Activated CD8-positive, alpha-beta T cell treated with anti-CD3 and anti-CD28 coated beads, Interleukin-2, amount 10 ng/mL, durations not matched to agents 7 days and 5 days (primary cell): Measurements from ENCODE around the gene IGFN1. TPM values are rescaled to one million over a fixed set of nuclear protein-coding genes. Genes with fewer than 3 reads are reported as not detected.
"Not testable (repeated sequence)": the region's sequence is repeated elsewhere in the genome, so short reads cannot be mapped to it uniquely, and the experiment has no call there.

Source experiments
- ATAC-seq: fragments of 150-1000 bp; cut with Tn5 transposase; one replicate; pipeline ENCODE4 v1.10.0; 2021; ENCODE audit warnings: moderate library complexity
- CTCF ChIA-PET: fragments of 350-600 bp; sonication (Branson Sonifier 250); formaldehyde crosslinking; loops from one replicate; lab custom pipeline; 2021; ENCODE audit warnings: antibody characterized with exemption; lab: Charles Lee
- POLR2A ChIA-PET: fragments of 350-600 bp; sonication (Branson Sonifier 250); formaldehyde crosslinking; loops from one replicate; lab custom pipeline; 2021; ENCODE audit warnings: antibody characterized with exemption; lab: Charles Lee
- DNase-seq: peaks from one replicate; pipeline ENCODE4 v3.0.0-alpha.2; 2020
- H3K27ac Mint-ChIP-seq: one replicate; pipeline ENCODE4 v1.8.0; 2021; ENCODE audit warnings: mild to moderate bottlenecking, mixed read lengths
- H3K27me3 Mint-ChIP-seq: one replicate; pipeline ENCODE4 v1.8.0; 2021; ENCODE audit warnings: low read depth, mixed read lengths
- H3K36me3 Mint-ChIP-seq: one replicate; pipeline ENCODE4 v1.8.0; 2021; ENCODE audit warnings: low read depth, mixed read lengths
- H3K4me1 Mint-ChIP-seq: one replicate; pipeline ENCODE4 v1.8.0; 2021; ENCODE audit warnings: low read depth, mixed read lengths
- H3K4me3 Mint-ChIP-seq: one replicate; pipeline ENCODE4 v1.8.0; 2021; ENCODE audit warnings: mild to moderate bottlenecking, mixed read lengths
- H3K9me3 Mint-ChIP-seq: one replicate; pipeline ENCODE4 v1.8.0; 2022; ENCODE audit warnings: mixed read lengths; ENCODE audit not compliant: insufficient read depth
- total RNA-seq, 2 experiments: library from RNA; stranded (reverse); gene quantifications; one replicate each; pipeline ENCODE4 v1.2.3, GENCODE V29; 2021

Gene IGFN1
- total RNA-seq, 2 experiments from 2014 or later: not detected

- H3K27ac Mint-ChIP-seq: no peak overlapping the region
- no peaks in the 10 kb centered on the region for H3K36me3 Mint-ChIP-seq
- no peak overlapping the region for H3K4me3 Mint-ChIP-seq
- ATAC-seq: no peak
- no peaks in the 10 kb centered on the region for H3K4me1 Mint-ChIP-seq
- ChIA-PET CTCF (interaction anchor here (0.6 to 1.6 kb wide), 4 partner anchors 32 to 454 kb away, joined by 3 to 4 read pairs (median 4); no protein-coding TSS in a partner anchor), POLR2A (no interaction called here)
- no peaks in the 10 kb centered on the region for H3K9me3 Mint-ChIP-seq
- peak; percentile 5 for DNase-seq
- peaks cover 3% of the 10 kb centered on the region for H3K27me3 Mint-ChIP-seq
Measured at GRCh38 chr1:201222125-201222524, 31.5 kb downstream of the IGFN1 start.

GRCh38 chr1:201223852-201224665, 33.4 kb downstream of the IGFN1 start:
- Mint-ChIP-seq H3K36me3 (no peaks in the 10 kb centered on the region), H3K27me3 (peaks cover 3% of the 10 kb centered on the region), H3K4me1 (no peaks in the 10 kb centered on the region), H3K4me3 (no peak overlapping the region), H3K9me3 (no peaks in the 10 kb centered on the region), H3K27ac (peak overlapping the region; percentile 8)
- ChIA-PET POLR2A (no interaction called here), CTCF (interaction anchor here (0.6 to 1.1 kb wide), 3 partner anchors 32 to 74 kb away, joined by 3 to 5 read pairs (median 4); no protein-coding TSS in a partner anchor)
- DNase-seq: peak; percentile 10
- ATAC-seq: no peak

GRCh38 chr1:201224666-201225370, 34.2 kb downstream of the IGFN1 start:
- ChIA-PET POLR2A (no interaction called here), CTCF (interaction anchor here (0.6 kb wide), 1 partner anchor 42 kb away, joined by 5 read pairs; no protein-coding TSS in a partner anchor)
- H3K4me1 Mint-ChIP-seq: no peaks in the 10 kb centered on the region
- no peak overlapping the region for H3K4me3 Mint-ChIP-seq
- H3K27ac Mint-ChIP-seq: no peak overlapping the region
- DNase-seq: peak; percentile 15
- no peak for ATAC-seq
- peaks cover 3% of the 10 kb centered on the region for H3K27me3 Mint-ChIP-seq
- no peaks in the 10 kb centered on the region for H3K36me3 Mint-ChIP-seq
- H3K9me3 Mint-ChIP-seq: no peaks in the 10 kb centered on the region

GRCh38 chr1:201226178-201226514, 35.5 kb downstream of the IGFN1 start:
- DNase-seq (no peak), ATAC-seq (no peak)
- Mint-ChIP-seq H3K4me3 (no peak overlapping the region), H3K36me3 (no peaks in the 10 kb centered on the region), H3K9me3 (no peaks in the 10 kb centered on the region), H3K4me1 (no peaks in the 10 kb centered on the region), H3K27ac (no peak overlapping the region), H3K27me3 (peaks cover 7% of the 10 kb centered on the region)
- CTCF ChIA-PET: no interaction called here
- POLR2A ChIA-PET: no interaction called here

GRCh38 chr1:201226859-201227488, 36.4 kb downstream of the IGFN1 start:
- no peaks in the 10 kb centered on the region for H3K4me1 Mint-ChIP-seq
- no peaks in the 10 kb centered on the region for H3K9me3 Mint-ChIP-seq
- no peaks in the 10 kb centered on the region for H3K36me3 Mint-ChIP-seq
- DNase-seq (peak; percentile 6), ATAC-seq (no peak)
- H3K27ac Mint-ChIP-seq: no peak overlapping the region
- POLR2A ChIA-PET: no interaction called here
- H3K4me3 Mint-ChIP-seq: no peak overlapping the region
- CTCF ChIA-PET: interaction anchor here (1.3 kb wide), 1 partner anchor 77 kb away, joined by 4 read pairs; no protein-coding TSS in a partner anchor
- H3K27me3 Mint-ChIP-seq: peaks cover 10% of the 10 kb centered on the region

- DNase-seq: peak; percentile 9
- POLR2A ChIA-PET: no interaction called here
- CTCF ChIA-PET: interaction anchor here (1.3 kb wide), 1 partner anchor 79 kb away, joined by 4 read pairs; no protein-coding TSS in a partner anchor
Measured at GRCh38 chr1:201228011-201228983, 37.7 kb downstream of the IGFN1 start.

GRCh38 chr1:201229095-201229494, 38.5 kb downstream of the IGFN1 start:
- POLR2A ChIA-PET: no interaction called here
- H3K4me1 Mint-ChIP-seq: no peaks in the 10 kb centered on the region
- no peak overlapping the region for H3K27ac Mint-ChIP-seq
- H3K9me3 Mint-ChIP-seq: no peaks in the 10 kb centered on the region
- ATAC-seq (no peak), DNase-seq (no peak)
- H3K27me3 Mint-ChIP-seq: peaks cover 21% of the 10 kb centered on the region
- H3K4me3 Mint-ChIP-seq: no peak overlapping the region
- H3K36me3 Mint-ChIP-seq: no peaks in the 10 kb centered on the region
- CTCF ChIA-PET: no interaction called here

More at GRCh38 chr1:201228011-201228983, 37.7 kb downstream of the IGFN1 start:
- no peak for ATAC-seq
- Mint-ChIP-seq H3K4me3 (no peak overlapping the region), H3K4me1 (no peaks in the 10 kb centered on the region), H3K9me3 (no peaks in the 10 kb centered on the region), H3K36me3 (no peaks in the 10 kb centered on the region), H3K27ac (no peak overlapping the region), H3K27me3 (peaks cover 18% of the 10 kb centered on the region)

GRCh38 chr1:201229771-201230635, 39.4 kb downstream of the IGFN1 start:
- Mint-ChIP-seq H3K27ac (no peak overlapping the region), H3K9me3 (no peaks in the 10 kb centered on the region), H3K4me1 (no peaks in the 10 kb centered on the region), H3K36me3 (no peaks in the 10 kb centered on the region), H3K4me3 (no peak overlapping the region), H3K27me3 (peaks cover 18% of the 10 kb centered on the region)
- DNase-seq (no peak), ATAC-seq (no peak)
- ChIA-PET POLR2A (no interaction called here), CTCF (no interaction called here)

GRCh38 chr1:201230676-201231075, 40.1 kb downstream of the IGFN1 start:
- ATAC-seq: no peak
- POLR2A ChIA-PET: no interaction called here

GRCh38 chr1:201239646-201240045, 49.0 kb downstream of the IGFN1 start:
- DNase-seq, H3K4me1 Mint-ChIP-seq, ATAC-seq, H3K9me3 Mint-ChIP-seq, CTCF ChIA-PET, H3K4me3 Mint-ChIP-seq, POLR2A ChIA-PET, H3K27ac Mint-ChIP-seq, H3K36me3 Mint-ChIP-seq: not testable (repeated sequence)
- peaks cover 32% of the 10 kb centered on the region for H3K27me3 Mint-ChIP-seq

More at GRCh38 chr1:201230676-201231075, 40.1 kb downstream of the IGFN1 start:
- no peaks in the 10 kb centered on the region for H3K4me1 Mint-ChIP-seq
- CTCF ChIA-PET: no interaction called here
- H3K9me3 Mint-ChIP-seq: no peaks in the 10 kb centered on the region
- DNase-seq: peak; percentile 6
- no peak overlapping the region for H3K4me3 Mint-ChIP-seq
- no peaks in the 10 kb centered on the region for H3K36me3 Mint-ChIP-seq
- peaks cover 18% of the 10 kb centered on the region for H3K27me3 Mint-ChIP-seq
- no peak overlapping the region for H3K27ac Mint-ChIP-seq
